Measurements from ENCODE around the gene PURB. TPM values are rescaled to one million over a fixed set of nuclear protein-coding genes. Genes with fewer than 3 reads are reported as not detected.

Gene PURB
- total and polyA plus RNA-seq, 9 of the 15 experiments (the other 6 are each of a cell fraction or from before 2014, with no cell fraction given), result 1.6 to 14.1 (median 8.8) TPM

GRCh38 chr7:44847920-44848634 is 37.3 kb downstream of the PURB start, which contains the start of gene H2AZ2 (continued):
- TF ChIP-seq, protein P1, sequence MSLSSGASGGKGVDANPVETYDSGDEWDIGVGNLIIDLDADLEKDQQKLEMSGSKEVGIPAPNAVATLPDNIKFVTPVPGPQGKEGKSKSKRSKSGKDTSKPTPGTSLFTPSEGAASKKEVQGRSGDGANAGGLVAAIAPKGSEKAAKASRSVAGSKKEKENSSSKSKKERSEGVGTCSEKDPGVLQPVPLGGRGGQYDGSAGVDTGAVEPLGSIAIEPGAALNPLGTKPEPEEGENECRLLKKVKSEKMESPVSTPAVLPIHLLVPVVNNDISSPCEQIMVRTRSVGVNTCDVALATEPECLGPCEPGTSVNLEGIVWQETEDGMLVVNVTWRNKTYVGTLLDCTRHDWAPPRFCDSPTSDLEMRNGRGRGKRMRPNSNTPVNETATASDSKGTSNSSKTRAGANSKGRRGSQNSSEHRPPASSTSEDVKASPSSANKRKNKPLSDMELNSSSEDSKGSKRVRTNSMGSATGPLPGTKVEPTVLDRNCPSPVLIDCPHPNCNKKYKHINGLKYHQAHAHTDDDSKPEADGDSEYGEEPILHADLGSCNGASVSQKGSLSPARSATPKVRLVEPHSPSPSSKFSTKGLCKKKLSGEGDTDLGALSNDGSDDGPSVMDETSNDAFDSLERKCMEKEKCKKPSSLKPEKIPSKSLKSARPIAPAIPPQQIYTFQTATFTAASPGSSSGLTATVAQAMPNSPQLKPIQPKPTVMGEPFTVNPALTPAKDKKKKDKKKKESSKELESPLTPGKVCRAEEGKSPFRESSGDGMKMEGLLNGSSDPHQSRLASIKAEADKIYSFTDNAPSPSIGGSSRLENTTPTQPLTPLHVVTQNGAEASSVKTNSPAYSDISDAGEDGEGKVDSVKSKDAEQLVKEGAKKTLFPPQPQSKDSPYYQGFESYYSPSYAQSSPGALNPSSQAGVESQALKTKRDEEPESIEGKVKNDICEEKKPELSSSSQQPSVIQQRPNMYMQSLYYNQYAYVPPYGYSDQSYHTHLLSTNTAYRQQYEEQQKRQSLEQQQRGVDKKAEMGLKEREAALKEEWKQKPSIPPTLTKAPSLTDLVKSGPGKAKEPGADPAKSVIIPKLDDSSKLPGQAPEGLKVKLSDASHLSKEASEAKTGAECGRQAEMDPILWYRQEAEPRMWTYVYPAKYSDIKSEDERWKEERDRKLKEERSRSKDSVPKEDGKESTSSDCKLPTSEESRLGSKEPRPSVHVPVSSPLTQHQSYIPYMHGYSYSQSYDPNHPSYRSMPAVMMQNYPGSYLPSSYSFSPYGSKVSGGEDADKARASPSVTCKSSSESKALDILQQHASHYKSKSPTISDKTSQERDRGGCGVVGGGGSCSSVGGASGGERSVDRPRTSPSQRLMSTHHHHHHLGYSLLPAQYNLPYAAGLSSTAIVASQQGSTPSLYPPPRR (CRISPR knock-in tag; IDR thresholded peaks at IDR 0.05; ENCODE audit: borderline replicate concordance), result no peak
- TF ChIP-seq, protein P2, sequence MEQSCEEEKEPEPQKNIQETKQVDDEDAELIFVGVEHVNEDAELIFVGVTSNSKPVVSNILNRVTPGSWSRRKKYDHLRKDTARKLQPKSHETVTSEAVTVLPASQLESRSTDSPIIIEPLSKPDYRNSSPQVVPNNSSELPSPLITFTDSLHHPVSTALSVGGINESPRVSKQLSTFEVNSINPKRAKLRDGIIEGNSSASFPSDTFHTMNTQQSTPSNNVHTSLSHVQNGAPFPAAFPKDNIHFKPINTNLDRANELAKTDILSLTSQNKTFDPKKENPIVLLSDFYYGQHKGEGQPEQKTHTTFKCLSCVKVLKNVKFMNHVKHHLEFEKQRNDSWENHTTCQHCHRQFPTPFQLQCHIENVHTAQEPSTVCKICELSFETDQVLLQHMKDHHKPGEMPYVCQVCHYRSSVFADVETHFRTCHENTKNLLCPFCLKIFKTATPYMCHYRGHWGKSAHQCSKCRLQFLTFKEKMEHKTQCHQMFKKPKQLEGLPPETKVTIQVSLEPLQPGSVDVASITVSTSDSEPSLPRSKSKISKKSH (CRISPR knock-in tag; IDR thresholded peaks at IDR 0.05), result no peak
- TF ChIP-seq, protein P3, sequence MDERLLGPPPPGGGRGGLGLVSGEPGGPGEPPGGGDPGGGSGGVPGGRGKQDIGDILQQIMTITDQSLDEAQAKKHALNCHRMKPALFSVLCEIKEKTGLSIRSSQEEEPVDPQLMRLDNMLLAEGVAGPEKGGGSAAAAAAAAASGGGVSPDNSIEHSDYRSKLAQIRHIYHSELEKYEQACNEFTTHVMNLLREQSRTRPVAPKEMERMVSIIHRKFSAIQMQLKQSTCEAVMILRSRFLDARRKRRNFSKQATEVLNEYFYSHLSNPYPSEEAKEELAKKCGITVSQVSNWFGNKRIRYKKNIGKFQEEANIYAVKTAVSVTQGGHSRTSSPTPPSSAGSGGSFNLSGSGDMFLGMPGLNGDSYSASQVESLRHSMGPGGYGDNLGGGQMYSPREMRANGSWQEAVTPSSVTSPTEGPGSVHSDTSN (CRISPR knock-in tag; IDR thresholded peaks at IDR 0.05; ENCODE audit: low read depth), result peak; percentile 89
- TF ChIP-seq, protein P3 (tag; conservative IDR thresholded peaks at IDR 0.05; ENCODE audit: low read depth), result peak; percentile 100
- no peak for TF ChIP-seq SETDB1 (IDR thresholded peaks at IDR 0.05; ENCODE audit: low read length)
- TF ChIP-seq JUN (IDR thresholded peaks at IDR 0.05; ENCODE audit: borderline replicate concordance, low read depth, low read length), result no peak
- peak; percentile 3; the same call in 1 of the 2 replicates for TF ChIP-seq JUN (CRISPR knock-in tag; IDR thresholded peaks at IDR 0.05; ENCODE audit: borderline replicate concordance)

All from K562 (cell line).